Skin epidermis (tissue), 12 donors: ENCODE results near the gene SSU72.
A peak's percentile ranks its signal among the peaks of the same experiment; 100 is the strongest.
"Not testable (repeated sequence)": the region's sequence is repeated elsewhere in the genome, so short reads cannot be mapped to it uniquely, and the experiment has no call there.

Experiments
- H3K27ac ChIP-seq, 21 experiments: fragments of 200-600 bp; sonication (generic) in 11 of 21; one replicate each; pipeline ENCODE4 v1.5.0; 2020; ENCODE audit warnings: mild to moderate bottlenecking in 3 of 21, inconsistent platforms in 2 of 21, moderate library complexity in 2 of 21
- H3K4me3 ChIP-seq, 7 experiments: fragments of 200-600 bp; sonication (generic) in 2 of 7; one replicate each; pipeline ENCODE4 v1.5.0; 2020; ENCODE audit warnings: inconsistent platforms in 2 of 7, mild to moderate bottlenecking in 2 of 7, moderate library complexity in 1 of 7

The SSU72 gene

GRCh38 chr1:1517973-1518620 lies 56.6 kb downstream of the SSU72 start:
- no peak overlapping the region for H3K27ac ChIP-seq
- no peak overlapping the region for H3K4me3 ChIP-seq

- not testable (repeated sequence) for H3K27ac ChIP-seq, H3K4me3 ChIP-seq
Measured at GRCh38 chr1:1516923-1517322, 57.7 kb downstream of the SSU72 start.

- H3K4me3 ChIP-seq, H3K27ac ChIP-seq: not testable (repeated sequence)
Measured at GRCh38 chr1:1514376-1514775, 60.3 kb downstream of the SSU72 start.

GRCh38 chr1:1513675-1514074 lies 61.0 kb downstream of the SSU72 start:
- H3K27ac ChIP-seq, H3K4me3 ChIP-seq: not testable (repeated sequence)

GRCh38 chr1:1512425-1512824 lies 62.2 kb downstream of the SSU72 start:
- peak overlapping the region; percentile 66 to 95 (median 87) for H3K4me3 ChIP-seq

GRCh38 chr1:1511533-1512285 lies 63.0 kb downstream of the SSU72 start, which contains the start of gene ATAD3A:
ATAD3A (plus strand) TSS chr1:1512162; CDS start chr1:1512269, 107 bp downstream.
- Histone ChIP-seq H3K27ac (peak within 1 kb of the TSS; percentile 58 to 98 (median 95)), H3K4me3 (peak within 1 kb of the TSS; percentile 66 to 95 (median 87))

More at GRCh38 chr1:1512425-1512824, 62.2 kb downstream of the SSU72 start:
- H3K27ac ChIP-seq, result peak overlapping the region in 18 of 21 experiments; percentile 78 to 98 (median 95)

GRCh38 chr1:1510912-1511532 lies 63.6 kb downstream of the SSU72 start:
- Histone ChIP-seq H3K27ac (peak overlapping the region; percentile 58 to 98 (median 95)), H3K4me3 (peak overlapping the region; percentile 66 to 95 (median 87))

- not testable (repeated sequence) for H3K27ac ChIP-seq, H3K4me3 ChIP-seq
Measured at GRCh38 chr1:1509465-1509850, 65.2 kb downstream of the SSU72 start.

- not testable (repeated sequence) for H3K4me3 ChIP-seq, H3K27ac ChIP-seq
Measured at GRCh38 chr1:1508775-1509464, 65.7 kb downstream of the SSU72 start.

- H3K4me3 ChIP-seq, result no peak overlapping the region
- H3K27ac ChIP-seq, result no peak overlapping the region
Measured at GRCh38 chr1:1507305-1507704, 67.4 kb downstream of the SSU72 start.

GRCh38 chr1:1505801-1506200 lies 68.9 kb downstream of the SSU72 start:
- Histone ChIP-seq H3K4me3 (peak overlapping the region in 1 of 7 experiments; percentile 10), H3K27ac (peak overlapping the region in 16 of 21 experiments; percentile 12 to 79 (median 60))

- peak overlapping the region in 18 of 21 experiments; percentile 12 to 79 (median 62) for H3K27ac ChIP-seq
- H3K4me3 ChIP-seq, result peak overlapping the region in 2 of 7 experiments; percentile 10 to 23
Measured at GRCh38 chr1:1505366-1505798, 69.3 kb downstream of the SSU72 start.

GRCh38 chr1:1504777-1505365 lies 69.8 kb downstream of the SSU72 start:
- peak overlapping the region in 2 of 7 experiments; percentile 10 to 23 for H3K4me3 ChIP-seq
- H3K27ac ChIP-seq, result peak overlapping the region in 17 of 21 experiments; percentile 12 to 79 (median 62)

- not testable (repeated sequence) for H3K27ac ChIP-seq, H3K4me3 ChIP-seq
Measured at GRCh38 chr1:1495461-1495975, 79.1 kb downstream of the SSU72 start.

GRCh38 chr1:1494311-1494710 lies 80.4 kb downstream of the SSU72 start:
- H3K4me3 ChIP-seq, H3K27ac ChIP-seq: not testable (repeated sequence)
